ENCODE data around the gene RNF183.

Gene RNF183

GRCh38 chr9:113302792-113303418 lies at the start of gene RNF183:
Gene RNF183, minus strand, starts transcription at chr9:113303376. Its CDS starts 5,192 bp downstream, at chr9:113298184.
- H3K4me3 ChIP-seq (ENCODE audit: low read depth, low read length), result no peak within 1 kb of the TSS
- no peak for TF ChIP-seq CTCF (IDR thresholded peaks at IDR 0.05; ENCODE audit: control insufficient read depth, extremely low read depth, insufficient read depth)
- DNase-seq (ENCODE audit: low read depth), result no peak

- no peak for TF ChIP-seq CTCF (IDR thresholded peaks at IDR 0.05; ENCODE audit: control insufficient read depth, extremely low read depth, insufficient read depth)
- no peak overlapping the region for H3K4me3 ChIP-seq (ENCODE audit: low read depth, low read length)
- DNase-seq (ENCODE audit: low read depth), result no peak
These were observed 49.2 kb upstream of the RNF183 start for GRCh38 chr9:113352411-113352810.

GRCh38 chr9:113352006-113352405 lies 48.8 kb upstream of the RNF183 start:
- no peak for TF ChIP-seq CTCF (IDR thresholded peaks at IDR 0.05; ENCODE audit: control insufficient read depth, extremely low read depth, insufficient read depth)
- H3K4me3 ChIP-seq (ENCODE audit: low read depth, low read length), result no peak overlapping the region
- no peak for DNase-seq (ENCODE audit: low read depth)

- no peak overlapping the region for H3K4me3 ChIP-seq (ENCODE audit: low read depth, low read length)
- TF ChIP-seq CTCF (IDR thresholded peaks at IDR 0.05; ENCODE audit: control insufficient read depth, extremely low read depth, insufficient read depth), result no peak
- no peak for DNase-seq (ENCODE audit: low read depth)
These were observed 47.8 kb upstream of the RNF183 start for GRCh38 chr9:113350937-113351336.

- no peak for DNase-seq (ENCODE audit: low read depth)
- TF ChIP-seq CTCF (IDR thresholded peaks at IDR 0.05; ENCODE audit: control insufficient read depth, extremely low read depth, insufficient read depth), result no peak
- peak overlapping the region; percentile 75 for H3K4me3 ChIP-seq (ENCODE audit: low read depth, low read length)
These were observed 47.0 kb upstream of the RNF183 start for GRCh38 chr9:113350107-113350661.

GRCh38 chr9:113349445-113350094 lies 46.4 kb upstream of the RNF183 start, which contains the start of gene BSPRY:
Gene BSPRY, plus strand, starts transcription at chr9:113349541. Its CDS starts 39 bp downstream, at chr9:113349580.
- DNase-seq (ENCODE audit: low read depth), result no peak
- TF ChIP-seq CTCF (IDR thresholded peaks at IDR 0.05; ENCODE audit: control insufficient read depth, extremely low read depth, insufficient read depth), result 0 out of 2 replicates have a peak, but pooled peaks have one; percentile 1

More at GRCh38 chr9:113349445-113350094, 46.4 kb upstream of the RNF183 start, which contains the start of gene BSPRY:
- peak within 1 kb of the TSS; percentile 75 for H3K4me3 ChIP-seq (ENCODE audit: low read depth, low read length)

Measured in LNCaP clone FGC (cell line).